Colonic mucosa (tissue), 4 donors: ENCODE measurements around the gene BMP7. TPM values are rescaled to one million over a fixed set of nuclear protein-coding genes. Genes with fewer than 3 reads are reported as not detected.
A peak's percentile ranks its signal among the peaks of the same experiment; 100 is the strongest.

ENCODE experiments used
- DNase-seq: peaks from one replicate; pipeline ENCODE4 v3.0.0-alpha.2; 2020
- H3K27ac ChIP-seq: fragments of 200-600 bp; one replicate; pipeline ENCODE4 v1.8.0; 2021
- H3K27me3 ChIP-seq: fragments of 200-600 bp; one replicate; pipeline ENCODE4 v1.8.0; 2021
- H3K36me3 ChIP-seq: fragments of 200-600 bp; one replicate; pipeline ENCODE4 v1.8.0; 2021
- H3K4me1 ChIP-seq: fragments of 200-600 bp; one replicate; pipeline ENCODE4 v1.8.0; 2021; ENCODE audit warnings: mild to moderate bottlenecking
- H3K4me3 ChIP-seq: fragments of 200-600 bp; one replicate; pipeline ENCODE4 v1.8.0; 2021
- H3K9ac ChIP-seq, 2 donors: one replicate each; pipeline ENCODE4 v1.7.0; 2013; ENCODE audit warnings: control low read depth in 2 of 2, low read depth in 2 of 2, low read length in 2 of 2
- H3K9me3 ChIP-seq: fragments of 200-600 bp; one replicate; pipeline ENCODE4 v1.8.0; 2021
- intact Hi-C: fragments of 100-400 bp; cut with DNase I; formaldehyde crosslinking; loops from one replicate; pipeline ENCODE4 v1.14.1; 2022
- total RNA-seq, 2 donors: library from RNA; stranded (reverse); fragmentation: NEBNext Ultra II Directional in 1 of 2; extraction: Animal tissue kit (Norgen Biotek cat#: 25700) in 1 of 2; gene quantifications; one replicate each; pipeline ENCODE4 v1.2.1, GENCODE V29; 2021
- TF ChIP-seq, protein P1 (sequence below): fragments of 200-600 bp; IDR thresholded peaks from one replicate; pipeline ENCODE4 v1.8.0; 2022; ENCODE audit warnings: antibody characterized with exemption, mild to moderate bottlenecking
- donor health status: healthy.
- donor health status: DM: no; HTN: no; CAD: no.
- donor health status: DM: no; HTN: no; CAD: no.

BMP7 gene
- total RNA-seq, 2 donors from 2014 or later: 1.3 to 3.2 TPM

- Histone ChIP-seq H3K4me1 (no peaks in the 10 kb centered on the region), H3K9ac (no peak overlapping the region), H3K27ac (no peak overlapping the region), H3K36me3 (no peaks in the 10 kb centered on the region), H3K4me3 (no peak overlapping the region), H3K9me3 (no peaks in the 10 kb centered on the region), H3K27me3 (no peaks in the 10 kb centered on the region)
- DNase-seq: no peak
- intact Hi-C loops: no loop called here
- TF ChIP-seq, protein P1, sequence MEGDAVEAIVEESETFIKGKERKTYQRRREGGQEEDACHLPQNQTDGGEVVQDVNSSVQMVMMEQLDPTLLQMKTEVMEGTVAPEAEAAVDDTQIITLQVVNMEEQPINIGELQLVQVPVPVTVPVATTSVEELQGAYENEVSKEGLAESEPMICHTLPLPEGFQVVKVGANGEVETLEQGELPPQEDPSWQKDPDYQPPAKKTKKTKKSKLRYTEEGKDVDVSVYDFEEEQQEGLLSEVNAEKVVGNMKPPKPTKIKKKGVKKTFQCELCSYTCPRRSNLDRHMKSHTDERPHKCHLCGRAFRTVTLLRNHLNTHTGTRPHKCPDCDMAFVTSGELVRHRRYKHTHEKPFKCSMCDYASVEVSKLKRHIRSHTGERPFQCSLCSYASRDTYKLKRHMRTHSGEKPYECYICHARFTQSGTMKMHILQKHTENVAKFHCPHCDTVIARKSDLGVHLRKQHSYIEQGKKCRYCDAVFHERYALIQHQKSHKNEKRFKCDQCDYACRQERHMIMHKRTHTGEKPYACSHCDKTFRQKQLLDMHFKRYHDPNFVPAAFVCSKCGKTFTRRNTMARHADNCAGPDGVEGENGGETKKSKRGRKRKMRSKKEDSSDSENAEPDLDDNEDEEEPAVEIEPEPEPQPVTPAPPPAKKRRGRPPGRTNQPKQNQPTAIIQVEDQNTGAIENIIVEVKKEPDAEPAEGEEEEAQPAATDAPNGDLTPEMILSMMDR: no peak
These were observed 37.0 kb downstream of the BMP7 start for GRCh38 chr20:57229490-57229889.

- H3K27ac ChIP-seq: no peak overlapping the region
- no peaks in the 10 kb centered on the region for H3K36me3 ChIP-seq
- H3K4me3 ChIP-seq: no peak overlapping the region
- H3K9ac ChIP-seq: no peak overlapping the region
- DNase-seq: no peak
- TF ChIP-seq, protein P1: no peak
- intact Hi-C loops: no loop called here
- H3K9me3 ChIP-seq: no peaks in the 10 kb centered on the region
- no peaks in the 10 kb centered on the region for H3K27me3 ChIP-seq
- no peaks in the 10 kb centered on the region for H3K4me1 ChIP-seq
These were observed 40.6 kb downstream of the BMP7 start for GRCh38 chr20:57225830-57226229.

DNA sequence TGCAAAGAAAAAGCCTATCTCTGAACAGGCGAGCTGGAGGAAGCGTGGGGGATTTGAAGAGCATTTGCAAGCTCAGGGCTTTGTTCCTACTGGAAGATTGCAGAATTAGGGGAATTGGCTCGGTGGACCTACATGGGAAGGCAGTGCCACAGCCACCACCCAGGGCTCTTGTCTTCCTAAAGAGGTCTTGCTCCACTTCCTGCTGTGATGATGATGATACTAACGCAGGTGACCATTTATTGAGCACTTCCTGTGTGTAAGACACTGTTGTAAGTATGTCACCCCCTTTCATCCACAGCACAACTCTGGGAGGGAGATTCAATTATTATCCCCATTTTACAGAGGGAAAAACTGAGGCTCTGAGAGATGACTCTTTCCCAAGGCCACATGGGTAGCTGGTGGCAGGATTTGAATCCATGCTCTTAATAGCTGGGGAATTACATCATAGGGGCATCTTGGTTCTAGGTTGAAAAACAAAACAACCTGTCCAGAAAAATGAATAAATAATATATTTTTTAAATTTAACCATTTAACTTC lies 41.2 kb downstream of the BMP7 start:
- no peak overlapping the region for H3K9ac ChIP-seq
- H3K4me1 ChIP-seq: no peaks in the 10 kb centered on the region
- no peaks in the 10 kb centered on the region for H3K9me3 ChIP-seq
- no peak overlapping the region for H3K4me3 ChIP-seq
- TF ChIP-seq, protein P1: no peak
- H3K27ac ChIP-seq: no peak overlapping the region
- intact Hi-C loops: no loop called here
- no peaks in the 10 kb centered on the region for H3K36me3 ChIP-seq
- H3K27me3 ChIP-seq: no peaks in the 10 kb centered on the region
- no peak for DNase-seq

- no peak for DNase-seq
- H3K27ac ChIP-seq: no peak overlapping the region
- no peaks in the 10 kb centered on the region for H3K36me3 ChIP-seq
- H3K27me3 ChIP-seq: no peaks in the 10 kb centered on the region
- H3K9me3 ChIP-seq: no peaks in the 10 kb centered on the region
- intact Hi-C loops: no loop called here
- TF ChIP-seq, protein P1: no peak
- H3K4me3 ChIP-seq: no peak overlapping the region
- peak overlapping the region in 1 of 2 donors; percentile 12 for H3K9ac ChIP-seq
- H3K4me1 ChIP-seq: no peaks in the 10 kb centered on the region
These were observed 41.8 kb downstream of the BMP7 start for GRCh38 chr20:57224641-57225138.

- intact Hi-C loops: no loop called here
- Histone ChIP-seq H3K9me3 (no peaks in the 10 kb centered on the region), H3K27me3 (no peaks in the 10 kb centered on the region), H3K27ac (no peak overlapping the region), H3K4me3 (no peak overlapping the region), H3K4me1 (no peaks in the 10 kb centered on the region), H3K36me3 (no peaks in the 10 kb centered on the region), H3K9ac (no peak overlapping the region)
- peak; percentile 28 for DNase-seq
- TF ChIP-seq, protein P1: no peak
These were observed 42.6 kb downstream of the BMP7 start for GRCh38 chr20:57223648-57224489.
